ENCODE measurements around the gene SNPH. TPM values are rescaled to one million over a fixed set of nuclear protein-coding genes. Genes with fewer than 3 reads are reported as not detected.

SNPH gene
- total RNA-seq, 2 donors from 2014 or later, result 0.90 to 1.7 TPM

DNA sequence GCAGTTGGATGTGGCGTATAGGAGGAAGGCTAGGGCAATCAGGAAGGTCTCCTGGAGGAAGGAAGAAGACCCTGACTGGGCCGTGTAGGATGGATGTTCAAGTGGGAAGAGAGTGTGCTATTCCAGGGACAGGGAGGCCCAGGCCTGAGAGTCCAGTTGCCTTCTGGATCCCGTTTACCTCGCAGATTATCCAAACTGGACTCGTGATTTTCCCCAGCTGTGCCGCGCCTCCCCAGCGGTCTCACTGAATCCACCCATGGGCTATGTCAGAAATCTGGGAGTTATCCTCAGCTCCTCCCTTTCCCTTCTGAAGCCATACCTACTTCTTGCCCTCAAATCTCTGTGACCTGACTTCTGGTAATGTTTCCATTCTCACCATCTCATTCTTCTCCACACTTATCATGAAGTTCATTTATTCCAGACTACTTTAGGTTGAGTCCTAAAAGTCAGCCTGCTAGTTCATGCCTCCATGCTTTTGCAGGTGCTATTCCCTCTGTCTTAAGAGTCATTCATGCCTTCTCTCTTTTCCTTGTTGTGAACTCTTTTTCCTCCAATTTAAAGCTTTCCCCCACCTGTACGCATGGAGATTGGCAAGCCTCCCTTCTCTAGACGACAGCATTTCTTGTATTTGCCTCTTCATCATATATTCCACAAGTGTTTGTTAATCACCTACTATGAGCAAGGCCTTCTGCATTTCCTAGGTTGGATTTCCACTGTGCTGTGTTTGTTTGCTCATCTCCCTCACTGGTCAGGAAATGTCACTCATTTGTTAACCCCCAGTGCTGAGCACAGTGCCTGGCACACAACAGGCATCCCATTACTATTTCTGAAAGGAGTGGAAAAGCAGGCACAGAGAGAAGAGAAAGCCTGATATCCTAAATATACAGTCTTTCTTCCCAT is 60.2 kb downstream of the SNPH start:
- Mint-ChIP-seq H3K4me1 (peaks cover 18% of the 10 kb centered on the region), H3K9me3 (no peaks in the 10 kb centered on the region), H3K27ac (no peak overlapping the region), H3K27me3 (no peaks in the 10 kb centered on the region), H3K4me3 (no peak overlapping the region), H3K36me3 (ENCODE audit: low read depth) (peaks cover 5% of the 10 kb centered on the region)
- ATAC-seq (replicated peaks), result peak; percentile 34

GRCh38 chr20:1327241-1327653 is 61.2 kb downstream of the SNPH start:
- Mint-ChIP-seq H3K27me3 (no peaks in the 10 kb centered on the region), H3K4me3 (no peak overlapping the region), H3K27ac (no peak overlapping the region)

DNA sequence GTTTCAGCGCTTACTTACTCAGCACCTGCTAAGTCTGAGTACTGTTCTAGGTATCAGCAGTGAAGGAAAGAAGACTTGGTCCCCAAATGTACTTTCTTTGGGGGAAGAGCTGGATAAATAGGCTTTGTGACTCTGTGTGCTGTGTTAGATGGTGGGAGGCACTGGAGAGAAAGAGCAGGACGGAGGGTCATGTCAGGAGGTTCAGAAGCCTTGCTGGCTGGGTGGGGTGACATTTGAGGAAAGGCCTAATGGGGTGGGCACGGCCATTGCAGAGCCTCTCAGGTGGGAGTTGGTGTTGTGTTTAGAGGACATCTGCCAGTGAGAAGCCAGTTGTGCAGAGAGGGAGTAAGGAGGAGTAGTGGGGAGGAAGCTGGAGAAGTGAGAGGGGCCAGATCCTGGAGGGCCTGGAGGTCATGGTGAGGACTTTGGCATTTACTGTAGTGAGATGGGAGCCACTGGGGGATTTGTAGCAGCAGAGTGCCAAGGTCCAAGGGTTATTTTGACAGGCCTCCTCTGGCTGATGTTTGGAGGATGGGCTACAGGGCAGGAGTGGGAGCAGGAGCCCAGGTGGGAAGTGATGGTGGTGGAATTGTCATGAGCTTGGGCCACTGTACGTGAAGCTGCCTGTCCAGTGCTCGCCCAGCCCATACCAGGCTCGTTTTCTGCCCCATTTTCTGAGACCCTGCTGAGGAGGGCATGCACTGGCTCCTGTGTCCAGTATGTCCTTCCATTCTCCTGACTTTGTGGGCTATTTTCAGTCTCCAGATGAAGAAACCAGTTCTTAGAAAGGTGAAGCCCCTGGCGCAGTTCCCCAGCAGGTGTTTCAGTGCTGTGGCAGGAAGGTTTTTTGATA is 62.0 kb downstream of the SNPH start:
- Mint-ChIP-seq H3K36me3 (ENCODE audit: low read depth) (peaks cover 8% of the 10 kb centered on the region), H3K9me3 (no peaks in the 10 kb centered on the region), H3K27me3 (no peaks in the 10 kb centered on the region), H3K4me3 (no peak overlapping the region), H3K4me1 (peaks cover 20% of the 10 kb centered on the region), H3K27ac (no peak overlapping the region)
- ATAC-seq (replicated peaks), result no peak

More at GRCh38 chr20:1327241-1327653, 61.2 kb downstream of the SNPH start:
- H3K36me3 Mint-ChIP-seq (ENCODE audit: low read depth), result peaks cover 8% of the 10 kb centered on the region
- peaks cover 20% of the 10 kb centered on the region for H3K4me1 Mint-ChIP-seq
- no peak for ATAC-seq (replicated peaks)
- no peaks in the 10 kb centered on the region for H3K9me3 Mint-ChIP-seq

DNA sequence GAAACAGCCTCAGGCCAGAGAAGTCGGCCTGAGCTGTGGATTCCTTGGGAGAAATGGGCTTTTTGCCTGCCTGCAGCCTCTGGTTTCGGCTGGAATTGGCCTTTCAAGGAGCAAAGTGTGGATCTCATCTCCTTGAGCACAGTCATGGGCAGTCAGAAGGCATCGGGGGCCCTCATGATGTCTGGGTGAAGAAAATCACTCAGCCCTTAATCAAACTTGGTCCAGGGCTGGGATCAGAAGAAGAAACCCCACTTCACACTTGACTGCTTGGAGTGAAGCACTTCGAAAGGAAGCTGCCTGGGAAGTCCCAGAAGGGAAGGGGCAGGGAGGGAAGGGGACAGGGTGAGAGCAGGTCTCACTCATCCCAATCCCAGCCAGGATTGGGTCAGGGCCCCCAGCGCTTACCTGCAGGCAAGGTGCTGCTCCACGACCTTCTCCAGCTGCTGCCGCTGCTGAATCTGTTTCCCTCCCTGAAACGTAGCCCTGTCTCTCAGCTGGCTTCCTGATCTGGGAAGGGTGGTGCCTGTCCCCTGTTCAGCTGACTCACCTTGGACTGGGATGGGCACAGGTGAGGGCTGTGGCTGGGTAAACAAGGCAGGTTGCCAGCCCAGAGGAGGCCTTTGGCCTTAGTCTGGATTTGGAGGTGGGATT is 62.7 kb downstream of the SNPH start, which contains the start of gene SDCBP2:
TSS of gene SDCBP2 (minus strand) at position 460 of the 651 bp plus-strand sequence. CDS start 8,723 bp downstream, outside the sequence.
- no peaks in the 10 kb centered on the region for H3K9me3 Mint-ChIP-seq
- peaks cover 20% of the 10 kb centered on the region for H3K4me1 Mint-ChIP-seq
- no peaks in the 10 kb centered on the region for H3K27me3 Mint-ChIP-seq
- peak within 1 kb of the TSS; percentile 26 for H3K4me3 Mint-ChIP-seq
- no peak for ATAC-seq (replicated peaks)
- peaks cover 8% of the 10 kb centered on the region for H3K36me3 Mint-ChIP-seq (ENCODE audit: low read depth)
- H3K27ac Mint-ChIP-seq, result peak within 1 kb of the TSS; percentile 82

- Mint-ChIP-seq H3K27me3 (no peaks in the 10 kb centered on the region), H3K9me3 (no peaks in the 10 kb centered on the region), H3K36me3 (ENCODE audit: low read depth) (peaks cover 8% of the 10 kb centered on the region), H3K4me3 (peak overlapping the region; percentile 26), H3K4me1 (peaks cover 20% of the 10 kb centered on the region), H3K27ac (peak overlapping the region; percentile 82)
- ATAC-seq (replicated peaks), result peak; percentile 20
Measured at GRCh38 chr20:1330075-1330830, 64.2 kb downstream of the SNPH start.

DNA sequence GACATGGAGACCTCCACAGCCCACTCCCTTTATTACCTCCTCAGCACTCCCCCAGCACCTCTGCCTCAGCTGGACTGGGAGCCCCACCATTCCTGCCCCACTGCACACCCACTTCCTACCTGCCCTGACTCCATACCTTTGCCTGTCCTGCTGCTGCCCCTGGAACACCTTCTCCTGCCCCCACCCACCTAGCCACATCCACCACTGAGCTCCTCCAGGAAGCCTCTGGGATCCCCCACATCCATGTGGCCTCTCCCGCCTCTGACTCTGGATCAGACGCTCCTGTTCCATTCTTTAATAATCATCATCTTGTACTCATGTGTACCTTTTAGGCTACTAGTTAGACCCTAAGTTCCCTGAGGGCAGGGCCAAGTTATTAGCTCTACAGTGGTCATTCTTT is 65.0 kb downstream of the SNPH start:
- Mint-ChIP-seq H3K36me3 (ENCODE audit: low read depth) (peaks cover 8% of the 10 kb centered on the region), H3K27me3 (no peaks in the 10 kb centered on the region), H3K27ac (peak overlapping the region; percentile 77), H3K9me3 (no peaks in the 10 kb centered on the region), H3K4me3 (no peak overlapping the region), H3K4me1 (peaks cover 24% of the 10 kb centered on the region)
- no peak for ATAC-seq (replicated peaks)

GRCh38 chr20:1331801-1332453 is 65.8 kb downstream of the SNPH start:
- H3K36me3 Mint-ChIP-seq (ENCODE audit: low read depth), result peaks cover 8% of the 10 kb centered on the region
- no peak for ATAC-seq (replicated peaks)
- no peaks in the 10 kb centered on the region for H3K27me3 Mint-ChIP-seq
- H3K4me3 Mint-ChIP-seq, result no peak overlapping the region
- no peaks in the 10 kb centered on the region for H3K9me3 Mint-ChIP-seq
- H3K4me1 Mint-ChIP-seq, result peaks cover 29% of the 10 kb centered on the region
- H3K27ac Mint-ChIP-seq, result peak overlapping the region; percentile 77

GRCh38 chr20:1332749-1333300 is 66.7 kb downstream of the SNPH start:
- peak; percentile 31 for ATAC-seq (replicated peaks)
- peaks cover 8% of the 10 kb centered on the region for H3K36me3 Mint-ChIP-seq (ENCODE audit: low read depth)
- no peak overlapping the region for H3K4me3 Mint-ChIP-seq
- no peaks in the 10 kb centered on the region for H3K9me3 Mint-ChIP-seq
- H3K27me3 Mint-ChIP-seq, result no peaks in the 10 kb centered on the region
- peaks cover 25% of the 10 kb centered on the region for H3K4me1 Mint-ChIP-seq
- H3K27ac Mint-ChIP-seq, result no peak overlapping the region

DNA sequence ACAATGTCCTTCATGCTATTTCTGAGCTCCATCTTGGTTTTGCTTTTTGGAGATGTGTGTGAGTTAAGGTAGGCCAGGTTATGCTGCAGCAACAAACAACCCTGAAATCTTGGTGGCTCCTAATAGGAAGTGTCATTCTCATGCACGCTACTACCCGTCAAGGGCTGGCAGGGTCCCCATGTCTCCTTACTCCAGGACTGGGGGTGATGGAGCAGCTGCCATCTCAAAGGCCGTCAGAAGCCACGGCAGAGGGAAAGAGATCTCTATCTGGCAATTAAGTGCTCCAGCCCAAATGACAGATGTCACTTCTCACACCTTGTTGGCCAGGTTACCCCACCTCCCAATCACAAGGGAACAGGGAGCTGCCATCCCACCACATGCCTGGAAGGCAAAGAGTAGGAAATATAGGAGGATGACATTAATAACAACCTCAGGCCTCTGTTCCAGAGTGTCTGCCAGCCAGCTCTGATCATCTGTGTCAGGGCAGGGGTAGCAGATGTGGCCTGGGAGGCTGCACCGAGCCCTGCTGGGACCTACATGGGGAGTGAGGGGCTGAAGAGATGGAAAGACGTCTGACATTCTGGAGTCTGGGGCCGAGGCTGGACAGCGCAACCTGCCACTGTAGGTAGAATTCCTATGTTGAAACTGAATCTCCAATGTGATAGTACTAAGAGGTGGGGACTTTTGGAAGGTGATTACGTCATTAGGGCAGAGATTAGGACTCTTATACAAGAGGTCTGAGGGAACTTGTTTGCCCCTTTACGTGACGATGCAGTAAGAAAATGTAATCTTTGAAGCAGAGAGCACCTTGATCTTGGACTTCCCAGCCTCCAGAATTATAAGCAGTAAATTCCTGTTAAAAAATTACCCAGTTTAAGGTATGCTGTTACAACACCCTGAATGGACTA is 67.6 kb downstream of the SNPH start:
- H3K36me3 Mint-ChIP-seq (ENCODE audit: low read depth), result peaks cover 8% of the 10 kb centered on the region
- no peaks in the 10 kb centered on the region for H3K27me3 Mint-ChIP-seq
- no peaks in the 10 kb centered on the region for H3K9me3 Mint-ChIP-seq
- no peak overlapping the region for H3K4me3 Mint-ChIP-seq
- no peak for ATAC-seq (replicated peaks)
- H3K4me1 Mint-ChIP-seq, result peaks cover 21% of the 10 kb centered on the region
- no peak overlapping the region for H3K27ac Mint-ChIP-seq

DNA sequence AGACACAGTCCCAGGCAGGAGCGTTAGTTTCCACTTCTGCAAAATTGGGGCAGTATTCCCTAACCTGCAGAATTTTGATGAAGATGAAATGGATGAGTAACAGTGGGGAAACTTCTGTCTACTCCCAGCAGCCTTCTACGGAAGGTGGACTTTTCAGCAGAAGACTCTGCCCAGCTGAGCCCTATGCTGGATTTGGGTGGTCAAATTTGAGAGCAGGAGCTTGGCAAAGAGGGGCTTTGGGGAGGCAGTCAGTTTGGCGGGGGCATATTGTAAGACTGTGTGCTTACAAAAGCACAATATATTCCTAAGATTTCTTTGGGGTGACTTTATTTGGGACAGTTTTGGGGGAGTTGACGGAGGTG is 68.3 kb downstream of the SNPH start:
- Mint-ChIP-seq H3K4me3 (no peak overlapping the region), H3K9me3 (no peaks in the 10 kb centered on the region), H3K36me3 (ENCODE audit: low read depth) (peaks cover 8% of the 10 kb centered on the region), H3K27ac (no peak overlapping the region), H3K27me3 (no peaks in the 10 kb centered on the region), H3K4me1 (peaks cover 21% of the 10 kb centered on the region)
- no peak for ATAC-seq (replicated peaks)

- Mint-ChIP-seq H3K27me3 (no peaks in the 10 kb centered on the region), H3K9me3 (no peaks in the 10 kb centered on the region), H3K27ac (no peak overlapping the region), H3K4me3 (no peak overlapping the region), H3K4me1 (peaks cover 21% of the 10 kb centered on the region), H3K36me3 (ENCODE audit: low read depth) (peaks cover 8% of the 10 kb centered on the region)
- ATAC-seq (replicated peaks), result no peak
Measured at GRCh38 chr20:1334761-1335160, 68.7 kb downstream of the SNPH start.

- Mint-ChIP-seq H3K4me1 (peaks cover 12% of the 10 kb centered on the region), H3K27me3 (no peaks in the 10 kb centered on the region), H3K9me3 (no peaks in the 10 kb centered on the region), H3K4me3 (no peak overlapping the region), H3K27ac (peak overlapping the region; percentile 80), H3K36me3 (ENCODE audit: low read depth) (peaks cover 4% of the 10 kb centered on the region)
- ATAC-seq (replicated peaks), result peak; percentile 86
Measured at GRCh38 chr20:1335961-1336698, 70.0 kb downstream of the SNPH start.
